ENCODE measurements around the gene SDF4. TPM values are rescaled to one million over a fixed set of nuclear protein-coding genes. Genes with fewer than 3 reads are reported as not detected.

SDF4 gene
- total RNA-seq, 2 donors from 2014 or later, result 89.2 to 97.6 TPM

GRCh38 chr1:1273209-1273511 is 41.4 kb upstream of the SDF4 start:
- no peak for ATAC-seq
- intact Hi-C loops (cut with DNase I), result no loop called here

GRCh38 chr1:1272341-1273208 is 40.8 kb upstream of the SDF4 start:
- intact Hi-C loops (cut with DNase I), result no loop called here
- peak overlapping the region; percentile 68 to 70 for H3K4me3 ChIP-seq
- no peaks in the 10 kb centered on the region for H3K9me3 ChIP-seq
- H3K27me3 ChIP-seq, result no peaks in the 10 kb centered on the region
- DNase-seq (peak; percentile 29 to 58 (median 40)), ATAC-seq (no peak)
- no peaks in the 10 kb centered on the region for H3K36me3 ChIP-seq (replicated peaks in 1 of 2; ENCODE audit: insufficient read depth in 1 of 2, low read depth in 2 of 2)
- H3K27ac ChIP-seq, result peak overlapping the region in 3 of 4 donors; percentile 58 to 79 (median 70)
- H3K4me1 ChIP-seq, result peaks cover 34% of the 10 kb centered on the region
- TF ChIP-seq CTCF (IDR thresholded peaks at IDR 0.05) (no peak), POLR2A (IDR thresholded peaks at IDR 0.05) (peak in 2 of 3 donors; percentile 23 to 25)
- WGBS, 2 donors, result 9 to 11% methylated on average over 10 to 43 of the region's 43 CpGs

More at GRCh38 chr1:1273209-1273511, 41.4 kb upstream of the SDF4 start:
- H3K36me3 ChIP-seq (replicated peaks in 1 of 2; ENCODE audit: insufficient read depth in 1 of 2, low read depth in 2 of 2), result no peaks in the 10 kb centered on the region
- DNase-seq, result no peak
- peak overlapping the region; percentile 68 to 70 for H3K4me3 ChIP-seq
- H3K27ac ChIP-seq, result peak overlapping the region; percentile 45 to 79 (median 64)
- peaks cover 34% of the 10 kb centered on the region for H3K4me1 ChIP-seq
- WGBS, 2 donors, result 0% methylated on average over 1 to 30 of the region's 31 CpGs
- H3K27me3 ChIP-seq, result no peaks in the 10 kb centered on the region
- no peaks in the 10 kb centered on the region for H3K9me3 ChIP-seq
- TF ChIP-seq POLR2A (IDR thresholded peaks at IDR 0.05), result no peak
- no peak for TF ChIP-seq CTCF (IDR thresholded peaks at IDR 0.05)

DNA sequence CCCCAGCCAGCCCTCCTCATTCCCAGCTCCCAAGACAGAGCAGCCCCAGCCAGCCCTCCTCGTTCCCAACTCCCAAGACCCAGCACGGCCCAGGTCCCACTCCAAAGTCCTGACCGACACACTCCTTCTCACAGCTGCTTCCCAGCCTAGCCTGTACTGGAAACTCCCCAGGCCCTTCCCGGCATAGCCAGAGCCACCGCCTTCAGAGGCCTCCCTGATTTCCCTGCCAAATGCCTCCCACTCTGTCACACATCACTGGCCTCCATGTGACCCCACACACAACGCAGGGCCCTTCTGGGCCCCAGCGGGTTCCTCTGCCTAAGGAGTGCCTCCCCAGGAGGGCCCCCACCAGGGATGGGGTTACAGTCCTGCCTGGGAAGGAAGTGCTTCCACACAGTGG is 39.0 kb upstream of the SDF4 start:
- Histone ChIP-seq H3K36me3 (replicated peaks in 1 of 2; ENCODE audit: insufficient read depth in 1 of 2, low read depth in 2 of 2) (no peaks in the 10 kb centered on the region), H3K4me3 (no peak overlapping the region), H3K9me3 (no peaks in the 10 kb centered on the region), H3K27ac (no peak overlapping the region), H3K27me3 (no peaks in the 10 kb centered on the region), H3K4me1 (peaks cover 34% of the 10 kb centered on the region)
- TF ChIP-seq POLR2A (IDR thresholded peaks at IDR 0.05) (no peak), CTCF (IDR thresholded peaks at IDR 0.05) (no peak)
- intact Hi-C loops (cut with DNase I), result no loop called here
- ATAC-seq (no peak), DNase-seq (no peak)
- 69 to 93% methylated on average over 6 to 7 of the region's 7 CpGs for WGBS, 2 donors

DNA sequence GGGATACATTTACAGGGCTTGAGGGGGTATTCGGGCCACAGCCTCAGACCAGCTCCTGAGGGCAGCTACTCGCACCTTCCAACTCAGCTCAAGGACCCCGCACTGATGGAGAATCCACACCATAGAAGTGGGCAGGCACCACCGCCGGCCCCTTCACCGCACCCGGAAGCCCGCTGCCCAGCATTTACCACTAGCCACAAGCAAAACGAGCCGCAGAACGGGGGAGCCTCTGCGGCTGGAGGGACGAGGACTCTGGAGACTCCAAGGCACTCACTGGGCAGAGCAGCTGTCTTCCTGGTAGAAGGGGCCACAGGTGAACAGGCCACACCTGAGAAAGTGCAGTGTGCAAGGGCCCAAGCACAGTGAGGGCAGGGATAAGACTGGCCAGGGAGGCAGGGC is 36.5 kb upstream of the SDF4 start:
- intact Hi-C loops (cut with DNase I), result no loop called here
- ATAC-seq (no peak), DNase-seq (no peak)
- Histone ChIP-seq H3K27me3 (no peaks in the 10 kb centered on the region), H3K36me3 (replicated peaks in 1 of 2; ENCODE audit: insufficient read depth in 1 of 2, low read depth in 2 of 2) (peaks cover 0 to 3% of the 10 kb centered on the region in 2 donors), H3K4me3 (no peak overlapping the region), H3K27ac (no peak overlapping the region), H3K9me3 (no peaks in the 10 kb centered on the region), H3K4me1 (peaks cover 27% of the 10 kb centered on the region)
- 93 to 98% methylated on average over 10 to 12 of the region's 13 CpGs for WGBS, 2 donors
- TF ChIP-seq POLR2A (IDR thresholded peaks at IDR 0.05) (no peak), CTCF (IDR thresholded peaks at IDR 0.05) (no peak)
